ENCODE measurements around the gene RAD18.

- TF ChIP-seq CTCF (IDR thresholded peaks at IDR 0.05), result no peak
- no peak for TF ChIP-seq POLR2A (IDR thresholded peaks at IDR 0.05)
Observed at GRCh38 chr3:8886546-8886945, 76.7 kb downstream of the RAD18 start.

All from transverse colon (tissue), 3 donors.